Stimulated activated CD8-positive, alpha-beta memory T cell treated with anti-CD3 and anti-CD28 coated beads, Interleukin-4, amount 100 ng/mL, for 4 hours (primary cell): ENCODE results near the gene DYNLRB2.
A peak's percentile ranks its signal among the peaks of the same experiment; 100 is the strongest.

Source experiments
- DNase-seq, 2 donors: peaks; one replicate each; pipeline ENCODE4 v3.0.0-alpha.2; 2020; ENCODE audit warnings: low read depth in 2 of 2, low spot score in 1 of 2

The DYNLRB2 gene

GRCh38 chr16:80540516-80541305 is at the start of gene DYNLRB2:
TSS of gene DYNLRB2 (plus strand) at chr16:80540993. CDS start at chr16:80541077, 84 bp downstream.
- peak; percentile 69 to 81 for DNase-seq

GRCh38 chr16:80500116-80500859 is 40.5 kb upstream of the DYNLRB2 start:
- DNase-seq = no peak

- DNase-seq = no peak
Observed at GRCh38 chr16:80500961-80501525, 39.8 kb upstream of the DYNLRB2 start.

- no peak for DNase-seq
Observed at GRCh38 chr16:80503107-80503506, 37.7 kb upstream of the DYNLRB2 start.

GRCh38 chr16:80507538-80507937 is 33.3 kb upstream of the DYNLRB2 start:
- DNase-seq = no peak

- no peak for DNase-seq
Observed at GRCh38 chr16:80509872-80510271, 30.9 kb upstream of the DYNLRB2 start.

GRCh38 chr16:80511824-80512592 is 28.8 kb upstream of the DYNLRB2 start:
- no peak for DNase-seq

- no peak for DNase-seq
Observed at GRCh38 chr16:80512593-80512853, 28.3 kb upstream of the DYNLRB2 start.

- DNase-seq = no peak
Observed at GRCh38 chr16:80515374-80515773, 25.4 kb upstream of the DYNLRB2 start.

GRCh38 chr16:80517846-80518245 is 22.9 kb upstream of the DYNLRB2 start:
- no peak for DNase-seq

GRCh38 chr16:80518436-80518835 is 22.4 kb upstream of the DYNLRB2 start:
- no peak for DNase-seq

- no peak for DNase-seq
Observed at GRCh38 chr16:80519189-80519588, 21.6 kb upstream of the DYNLRB2 start.

GRCh38 chr16:80525420-80525819 is 15.4 kb upstream of the DYNLRB2 start:
- DNase-seq = no peak

GRCh38 chr16:80526418-80527061 is 14.3 kb upstream of the DYNLRB2 start:
- DNase-seq = peak; percentile 8 to 20

GRCh38 chr16:80527297-80527696 is 13.5 kb upstream of the DYNLRB2 start:
- DNase-seq = no peak

GRCh38 chr16:80530479-80530878 is 10.3 kb upstream of the DYNLRB2 start:
- no peak for DNase-seq

- DNase-seq = no peak
Observed at GRCh38 chr16:80536238-80536637, 4.6 kb upstream of the DYNLRB2 start.

GRCh38 chr16:80541306-80541694 is 507 bp downstream of the DYNLRB2 start:
- DNase-seq = no peak

GRCh38 chr16:80543162-80543561 is 2.4 kb downstream of the DYNLRB2 start:
- no peak for DNase-seq

GRCh38 chr16:80544326-80544725 is 3.5 kb downstream of the DYNLRB2 start:
- DNase-seq = no peak

- DNase-seq = no peak
Observed at GRCh38 chr16:80546249-80546648, 5.5 kb downstream of the DYNLRB2 start.
